Measurements from ENCODE around the gene EOLA1.
"Not testable (repeated sequence)": the region's sequence is repeated elsewhere in the genome, so short reads cannot be mapped to it uniquely, and the experiment has no call there.

The EOLA1 gene

GRCh38 chrX:149540621-149541520 lies at the start of gene EOLA1:
EOLA1 (plus strand) TSS chrX:149541012; CDS start chrX:149545631, 4,619 bp downstream.
- peak; percentile 79 to 90 for DNase-seq

DNA sequence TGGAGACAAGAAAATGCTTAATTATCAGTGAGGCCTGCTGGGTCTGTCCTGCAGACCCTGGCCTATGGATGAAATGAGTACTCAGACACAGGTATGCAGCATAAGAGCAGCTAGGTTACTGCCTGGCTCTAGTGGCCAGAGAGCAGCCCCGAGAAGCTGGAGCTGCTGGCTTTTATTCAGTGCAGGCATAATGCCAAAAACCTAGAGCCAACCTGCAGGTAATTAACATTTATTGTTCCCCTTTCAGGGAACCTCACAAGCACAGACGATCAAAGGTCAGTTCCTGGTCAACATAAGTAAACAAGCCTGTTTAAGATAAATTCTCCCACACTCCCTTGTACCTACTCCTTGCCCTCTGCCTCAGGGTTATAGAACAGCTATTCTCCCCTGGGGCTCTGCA lies 49.0 kb upstream of the EOLA1 start:
- DNase-seq: no peak

DNA sequence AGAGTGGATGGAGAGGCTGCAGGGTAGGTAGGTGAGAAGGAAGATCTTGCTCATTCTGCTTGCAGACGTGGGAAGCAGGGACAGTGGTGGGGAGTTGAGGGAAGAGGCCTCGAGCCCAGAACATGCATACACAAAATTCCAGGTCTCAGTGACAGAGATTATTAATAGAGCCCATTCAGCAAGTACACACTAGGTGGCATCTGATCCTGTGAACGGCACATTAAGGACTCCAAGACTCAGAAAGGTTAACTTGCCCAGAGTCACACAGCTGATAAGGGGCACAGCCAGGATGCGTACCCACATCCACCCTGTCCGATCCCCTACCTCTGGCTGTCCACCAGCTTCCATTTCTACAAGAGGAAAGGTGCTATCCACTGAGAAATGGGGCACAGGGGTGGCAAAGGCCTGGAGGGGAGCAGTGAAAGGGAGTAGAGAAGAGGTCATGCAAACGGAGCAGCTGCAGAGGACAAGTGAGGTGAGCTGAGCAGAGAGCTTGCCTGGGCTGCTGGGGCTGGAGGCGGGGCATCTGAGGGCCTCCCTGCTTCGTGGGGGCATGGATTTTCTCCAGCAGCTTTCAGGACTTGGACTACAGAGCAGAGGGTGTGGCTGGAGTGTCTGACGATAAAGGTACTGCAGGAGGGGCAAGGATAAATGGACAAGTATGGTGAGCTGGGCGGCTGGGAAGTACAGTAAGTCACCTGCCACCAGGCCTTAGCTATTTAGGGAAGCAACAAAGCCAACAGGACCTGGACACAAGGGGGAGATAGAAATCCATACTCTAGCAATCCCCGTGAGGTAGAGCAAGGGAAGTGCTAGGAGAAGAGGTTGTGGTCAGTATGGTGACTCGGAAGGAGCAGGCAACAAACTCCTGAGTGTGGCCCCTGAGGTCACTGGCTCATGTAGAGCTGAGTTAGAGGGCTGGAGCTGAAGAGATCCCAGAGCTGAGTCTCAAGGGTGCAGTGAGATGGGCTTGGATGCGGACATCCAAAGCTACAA lies 46.9 kb upstream of the EOLA1 start:
- no peak for DNase-seq

DNA sequence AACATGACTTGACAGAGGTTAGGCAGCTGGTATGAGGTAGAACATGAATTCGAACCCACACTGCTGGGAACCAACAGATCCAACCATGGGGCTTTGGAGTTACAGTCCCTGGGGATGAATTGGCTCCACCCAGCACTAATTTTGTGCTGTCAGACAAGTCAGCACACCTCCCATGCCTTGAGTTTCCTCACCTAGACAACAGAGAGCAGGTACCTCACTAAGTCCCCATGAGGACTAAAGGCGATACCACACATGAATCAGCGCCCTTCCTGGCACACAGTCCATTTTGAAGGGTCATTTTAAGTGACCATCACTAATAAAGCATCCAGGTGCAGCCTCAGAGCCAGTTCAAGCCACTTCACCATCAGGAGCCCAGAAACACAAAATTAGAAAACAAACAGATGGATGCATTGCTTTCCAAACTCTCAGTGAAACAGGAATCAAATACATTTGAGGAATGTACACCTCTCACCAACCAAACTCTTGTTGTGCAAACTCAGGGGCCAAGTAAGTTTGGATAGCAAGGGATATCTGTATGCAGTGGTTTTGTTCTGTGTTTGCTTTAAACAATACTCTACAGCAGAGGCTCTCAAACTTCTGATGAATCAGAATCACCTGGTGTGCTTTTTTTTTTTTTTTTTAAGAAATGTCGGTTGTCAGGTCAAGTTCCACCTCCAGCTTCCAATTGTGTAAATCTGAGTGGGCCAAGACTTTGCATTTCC lies 45.8 kb upstream of the EOLA1 start:
- no peak for DNase-seq

DNA sequence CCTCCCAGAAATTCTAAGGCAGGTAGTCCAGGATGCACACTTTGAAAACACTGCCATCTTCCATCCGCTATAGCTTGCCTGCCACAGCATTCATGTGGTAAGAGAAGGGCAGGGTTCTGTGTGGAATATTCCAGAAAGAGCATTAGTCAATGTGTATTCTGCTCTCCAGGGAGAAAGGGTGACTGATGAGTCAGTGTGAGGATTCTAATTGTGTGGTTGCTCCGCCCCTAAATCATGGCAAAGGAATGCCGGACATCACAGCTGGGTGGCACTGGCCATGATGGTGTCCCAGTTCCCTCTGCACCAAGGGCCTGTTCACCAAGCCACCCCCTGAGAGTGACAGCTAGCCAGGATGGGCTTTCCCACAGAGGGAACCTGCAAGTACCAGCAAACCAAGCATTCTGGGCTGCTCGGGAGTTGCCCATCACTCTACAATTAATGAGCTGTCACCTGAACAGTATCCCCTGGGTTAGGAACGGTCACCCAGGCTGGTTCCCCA lies 45.2 kb upstream of the EOLA1 start:
- no peak for DNase-seq

DNA sequence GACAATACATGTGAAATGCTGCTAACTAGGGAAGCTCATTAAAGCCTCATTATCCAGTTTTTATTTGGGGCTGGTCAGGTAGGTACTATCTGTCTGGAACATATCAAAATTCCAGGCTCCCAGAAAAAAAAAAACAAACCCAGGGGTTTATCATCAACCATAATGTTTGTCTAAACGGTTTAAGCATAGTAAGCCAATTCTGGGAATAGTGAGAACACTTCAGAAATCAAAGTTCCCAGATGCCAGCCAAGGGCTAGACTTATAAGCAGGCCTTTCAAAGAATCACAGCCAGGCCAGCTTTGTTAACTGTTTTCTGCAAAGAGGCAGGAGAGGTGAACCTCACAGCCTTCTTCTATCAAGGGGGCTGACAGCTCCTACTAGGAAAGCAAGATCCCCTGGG lies 43.8 kb upstream of the EOLA1 start:
- DNase-seq: no peak

- no peak for DNase-seq
Observed at GRCh38 chrX:149497626-149498025, 43.2 kb upstream of the EOLA1 start.

GRCh38 chrX:149498767-149499166 lies 42.0 kb upstream of the EOLA1 start:
- no peak for DNase-seq

- DNase-seq: no peak
Observed at GRCh38 chrX:149499766-149500165, 41.0 kb upstream of the EOLA1 start.

GRCh38 chrX:149502923-149503322 lies 37.9 kb upstream of the EOLA1 start:
- not testable (repeated sequence) for DNase-seq

DNA sequence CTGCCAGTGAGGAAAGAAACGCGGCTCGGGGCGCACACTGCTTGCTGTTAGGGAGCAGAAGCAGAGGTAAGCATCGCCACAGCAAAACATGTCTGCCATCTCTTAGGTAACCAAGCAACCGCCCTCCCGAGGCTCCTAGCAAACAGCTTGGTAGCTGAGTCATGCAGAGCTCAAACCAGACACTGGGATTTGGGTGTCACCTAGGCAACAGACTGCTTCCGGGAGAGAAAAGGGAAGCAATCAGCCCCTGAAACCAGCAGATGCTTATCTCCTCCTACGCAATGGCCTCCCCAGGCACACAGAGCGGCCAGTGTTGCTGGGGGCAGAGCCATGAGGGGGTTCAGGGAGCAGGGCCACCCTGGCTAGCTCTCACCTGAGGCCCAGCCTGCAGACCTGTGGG lies 37.4 kb upstream of the EOLA1 start:
- DNase-seq: not testable (repeated sequence)

- no peak for DNase-seq
Observed at GRCh38 chrX:149504226-149504914, 36.4 kb upstream of the EOLA1 start.

- DNase-seq: peak; percentile 69 to 71
Observed at GRCh38 chrX:149504915-149505651, 35.7 kb upstream of the EOLA1 start, which contains the start of gene IDS. IDS (minus strand) TSS chrX:149505306; CDS start chrX:149505137, 169 bp downstream.

- DNase-seq: no peak
Observed at GRCh38 chrX:149505671-149506070, 35.1 kb upstream of the EOLA1 start.

GRCh38 chrX:149506349-149506748 lies 34.5 kb upstream of the EOLA1 start:
- no peak for DNase-seq

- DNase-seq: no peak
Observed at GRCh38 chrX:149508467-149508866, 32.3 kb upstream of the EOLA1 start.

- no peak for DNase-seq
Observed at GRCh38 chrX:149510386-149510785, 30.4 kb upstream of the EOLA1 start.

DNA sequence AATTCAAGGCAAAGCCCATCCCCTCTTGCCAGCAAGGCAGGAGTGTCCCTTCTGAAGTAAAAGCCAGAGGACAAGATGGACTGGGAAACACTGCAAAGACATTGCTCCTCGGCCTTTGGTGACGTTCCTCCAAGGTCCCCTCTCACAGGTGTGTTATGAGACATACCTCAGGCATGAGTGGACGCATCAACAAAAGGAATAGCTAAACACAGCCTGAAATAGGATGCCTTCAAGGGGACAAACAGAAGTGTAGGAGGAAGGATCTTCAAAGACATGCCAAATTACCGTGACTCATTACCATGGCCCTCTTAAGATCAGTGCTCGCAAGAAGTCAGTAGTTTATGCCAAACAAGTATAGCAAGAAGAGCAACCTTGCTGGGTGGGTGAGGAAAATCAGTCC lies 29.7 kb upstream of the EOLA1 start:
- DNase-seq: no peak

DNA sequence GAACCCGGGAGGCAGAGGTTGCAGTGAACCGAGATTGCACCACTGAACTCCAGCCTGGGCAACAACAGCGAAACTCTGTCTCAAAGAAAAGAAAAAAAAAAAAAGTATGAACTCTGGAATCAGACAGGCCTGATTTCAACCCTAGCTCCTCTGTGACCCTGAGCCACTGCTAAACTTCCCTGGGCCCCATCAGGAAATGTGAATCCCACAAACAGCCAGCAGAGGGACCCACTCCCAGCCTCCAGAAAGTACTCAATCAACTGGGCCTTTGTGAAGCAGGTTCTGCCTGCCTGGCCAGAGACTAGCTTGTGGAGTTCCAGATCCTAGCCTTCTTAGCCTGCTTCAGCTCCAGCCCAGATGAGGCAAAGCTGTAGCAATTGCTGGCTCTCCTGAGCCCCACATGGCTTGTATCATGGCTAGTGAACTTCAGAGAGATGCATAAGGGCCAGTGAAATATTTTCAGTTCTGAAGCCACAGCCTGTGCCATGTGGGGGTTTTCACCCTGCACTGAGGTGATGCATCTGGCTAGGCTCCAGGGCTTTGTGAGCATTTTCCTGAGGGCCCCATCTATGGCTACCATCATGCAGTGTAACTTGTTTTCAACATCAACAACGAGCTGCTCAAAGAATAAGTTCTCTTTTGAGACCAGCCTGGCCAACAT lies 28.5 kb upstream of the EOLA1 start:
- peak in 1 of 2 experiments; percentile 11 for DNase-seq

DNA sequence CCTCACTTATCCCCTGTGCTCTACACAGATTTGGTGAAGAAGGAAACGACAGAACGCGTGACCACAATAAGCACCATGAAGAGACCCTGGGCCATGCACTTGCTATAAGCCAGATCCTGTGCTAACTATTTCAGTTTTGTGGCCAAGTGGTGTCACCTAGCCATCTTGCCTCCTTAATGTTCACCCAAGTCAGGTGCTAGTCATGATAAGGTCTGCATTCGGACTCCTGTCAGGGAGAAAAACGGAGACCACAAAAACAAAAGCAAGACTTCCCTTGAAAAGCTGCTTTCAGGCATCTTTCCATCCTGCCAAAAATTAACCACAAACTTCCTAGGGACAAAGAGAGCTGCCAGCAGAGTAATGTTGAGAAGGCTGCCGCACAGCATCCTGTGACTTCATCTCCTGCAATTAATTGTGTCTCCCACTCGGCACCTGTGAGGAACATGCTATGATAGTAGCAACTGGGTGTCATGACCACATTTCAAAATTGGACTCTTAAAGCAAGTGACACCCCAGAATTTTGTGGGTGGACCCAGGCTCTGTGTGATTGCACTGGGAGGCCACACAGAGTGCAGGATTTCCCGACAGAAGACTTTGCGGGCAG lies 26.9 kb upstream of the EOLA1 start:
- no peak for DNase-seq
